PC-3 (cell line): ENCODE results near the gene TNFRSF18. TPM values are rescaled to one million over a fixed set of nuclear protein-coding genes. Genes with fewer than 3 reads are reported as not detected.

Experiments
- ATAC-seq: fragments of 200-7000 bp; cut with Tn5 transposase; 2 replicates; pipeline ENCODE4 v1.9.1; 2020; ENCODE audit warnings: mild to moderate bottlenecking, moderate library complexity
- BruUV-seq: library from RNA; stranded (reverse); fragments of 400-500 nt; replicated peaks from 2 replicates; lab custom pipeline; 2021; lab: Mats Ljungman, UMichigan
- CTCF ChIA-PET: fragments of 300-600 bp; sonication (Branson Sonifier 250); formaldehyde crosslinking; loops from one replicate; lab custom pipeline; 2022; ENCODE audit warnings: antibody characterized with exemption; lab: Charles Lee
- POLR2A ChIA-PET: fragments of 300-600 bp; sonication (Branson Sonifier 250); formaldehyde crosslinking; loops from one replicate; lab custom pipeline; 2022; ENCODE audit warnings: antibody characterized with exemption; ENCODE audit not compliant: unreplicated experiment; lab: Charles Lee
- DNase-seq: peaks from one replicate; pipeline ENCODE4 v3.0.0-alpha.2; 2015
- H2AFZ ChIP-seq: fragments of 300-600 bp; sonication (generic); 2 replicates; pipeline ENCODE4 v1.6.0; 2016; ENCODE audit warnings: antibody characterized with exemption, low read length
- H3F3A ChIP-seq: fragments of 300-600 bp; sonication (generic); one replicate; pipeline ENCODE4 v1.6.0; 2017; ENCODE audit warnings: antibody characterized with exemption, low read length, control low read depth, mild to moderate bottlenecking; ENCODE audit not compliant: unreplicated experiment
- H3K27ac ChIP-seq: fragments of 300-600 bp; sonication (generic); 2 replicates; pipeline ENCODE4 v1.5.1; 2016; ENCODE audit warnings: mild to moderate bottlenecking, low read length
- H3K27me3 ChIP-seq: fragments of 300-600 bp; sonication (generic); 2 replicates; pipeline ENCODE4 v1.6.1; 2016; ENCODE audit warnings: low read length, mixed read lengths
- H3K36me3 ChIP-seq: fragments of 300-600 bp; sonication (generic); 2 replicates; pipeline ENCODE4 v1.6.1; 2016; ENCODE audit warnings: low read depth, mixed run types, low read length, mixed read lengths
- H3K4me1 ChIP-seq: fragments of 300-600 bp; sonication (generic); 2 replicates; pipeline ENCODE4 v1.5.1; 2016; ENCODE audit warnings: low read length; ENCODE audit not compliant: insufficient read depth
- H3K4me2 ChIP-seq: fragments of 300-600 bp; sonication (generic); 2 replicates; pipeline ENCODE4 v1.6.0; 2016; ENCODE audit warnings: low read length
- H3K4me3 ChIP-seq: fragments of 300-600 bp; sonication (generic); 2 replicates; pipeline ENCODE4 v1.5.1; 2016; ENCODE audit warnings: mild to moderate bottlenecking, low read length, mixed read lengths
- H3K79me2 ChIP-seq: fragments of 300-600 bp; sonication (generic); 2 replicates; pipeline ENCODE4 v1.6.1; 2017; ENCODE audit warnings: low read length, mixed read lengths
- H3K9ac ChIP-seq: fragments of 300-600 bp; sonication (generic); 2 replicates; pipeline ENCODE4 v1.6.0; 2016; ENCODE audit warnings: mild to moderate bottlenecking, low read length
- H3K9me2 ChIP-seq: fragments of 300-600 bp; sonication (generic); replicated peaks from 2 replicates; pipeline ENCODE4 v1.6.1; 2016; ENCODE audit warnings: mixed run types, low read length, mixed read lengths
- H3K9me3 ChIP-seq: fragments of 300-600 bp; sonication (generic); 2 replicates; pipeline ENCODE4 v1.6.1; 2016; ENCODE audit warnings: low read length, mixed read lengths
- H4K20me1 ChIP-seq: fragments of 300-600 bp; sonication (generic); 2 replicates; pipeline ENCODE4 v1.6.1; 2016; ENCODE audit warnings: low read length, mixed read lengths
- EZH2 ChIP-seq: fragments of 300-600 bp; sonication (generic); IDR thresholded peaks from one replicate; pipeline ENCODE4 v1.6.1; 2017; ENCODE audit warnings: antibody characterized with exemption, mild to moderate bottlenecking, low read length; ENCODE audit not compliant: unreplicated experiment
- EZH2phosphoT487 ChIP-seq: fragments of 300-600 bp; sonication (generic); IDR thresholded peaks from 2 replicates; pipeline ENCODE4 v1.6.1; 2018; ENCODE audit warnings: mild to moderate bottlenecking, antibody characterized with exemption, low read length, borderline replicate concordance
- intact Hi-C: fragments of 100-400 bp; cut with micrococcal nuclease; formaldehyde crosslinking; loops from 2 replicates; pipeline ENCODE4 v1.9.0; 2023
- total RNA-seq: library from RNA; depleted of rRNA; stranded (reverse); fragments of >200 nt; gene quantifications from 2 replicates; pipeline ENCODE4 v1.2.3, GENCODE V29; 2014
- TF ChIP-seq, protein P1 (sequence below): fragments of 300-600 bp; sonication (generic); conservative IDR thresholded peaks from 2 replicates; pipeline ENCODE4 v1.5.1; 2017; ENCODE audit warnings: antibody characterized with exemption, low read depth, mild to moderate bottlenecking, low read length

The TNFRSF18 gene
- total RNA-seq, 1 experiment from 2014 or later: 87.2 TPM

DNA sequence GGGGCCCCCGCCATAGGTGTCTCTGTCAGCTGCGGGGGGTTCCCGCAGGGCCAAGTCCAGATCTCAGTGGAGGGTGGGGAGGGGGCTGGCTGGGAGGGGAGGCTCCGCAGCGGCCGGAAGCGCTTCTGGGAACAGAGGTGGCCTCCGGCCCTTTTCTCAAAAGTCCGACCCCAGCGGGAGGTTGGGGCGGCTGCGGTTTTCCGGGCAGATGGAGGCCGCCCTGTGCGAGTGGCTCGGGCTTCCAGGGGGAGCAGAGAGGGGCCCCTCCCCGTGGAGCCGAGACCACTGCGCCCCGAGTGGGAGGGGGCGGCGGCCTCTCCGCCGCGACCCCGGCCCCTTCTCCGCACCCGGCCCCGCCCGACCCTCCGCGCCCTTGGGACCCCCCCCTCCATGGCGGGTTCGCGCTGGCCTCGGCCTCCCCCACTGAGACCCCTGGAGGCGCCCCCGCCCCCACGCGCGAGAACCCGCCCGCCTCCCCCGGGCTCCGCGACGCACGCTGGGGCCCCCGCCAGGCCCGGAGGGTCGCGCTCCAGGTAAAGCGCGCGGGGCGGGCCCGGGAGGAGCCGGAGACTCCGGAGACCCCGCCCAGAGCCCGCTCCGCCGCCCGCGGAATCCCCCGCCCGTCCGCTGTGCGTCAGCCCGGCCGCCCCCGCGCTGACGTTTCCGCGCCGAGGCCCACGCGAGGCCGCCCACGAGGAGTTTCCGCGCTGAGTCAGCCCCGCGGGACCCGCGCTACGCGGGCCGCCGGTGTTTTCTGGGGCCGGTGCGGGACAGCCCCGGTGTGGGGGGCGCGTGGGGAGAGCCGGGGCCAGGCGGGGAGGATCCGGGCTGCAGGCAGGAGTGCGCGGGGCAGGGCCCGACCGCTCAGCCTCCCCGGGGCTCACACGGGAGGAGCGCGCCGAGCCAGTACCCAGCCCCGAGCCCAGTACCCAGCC is 5.2 kb downstream of the TNFRSF18 start:
- Histone ChIP-seq H3K27ac (no peak overlapping the region), H3K79me2 (peaks cover 12% of the 10 kb centered on the region), H3K4me3 (peak overlapping the region; percentile 71), H2AFZ (peak overlapping the region; percentile 86), H3K9me2 (no peaks in the 10 kb centered on the region), H4K20me1 (no peaks in the 10 kb centered on the region), H3K4me1 (peaks cover 11% of the 10 kb centered on the region; the same call in 1 of the 2 replicates), H3K4me2 (peak overlapping the region; percentile 94), H3K9ac (peak overlapping the region; percentile 45; the same call in 1 of the 2 replicates), H3K9me3 (no peaks in the 10 kb centered on the region), H3K36me3 (no peaks in the 10 kb centered on the region), H3K27me3 (no peaks in the 10 kb centered on the region), H3F3A (no peaks in the 10 kb centered on the region)
- intact Hi-C loops: no loop called here
- ATAC-seq (peak; percentile 57), DNase-seq (peak; percentile 48)
- POLR2A ChIA-PET: interaction anchor here (0.6 kb wide), 1 partner anchor 14 kb away, joined by 3 read pairs; no protein-coding TSS in a partner anchor
- CTCF ChIA-PET: no interaction called here
- BruUV-seq: no TSS peak
- TF ChIP-seq, protein P1, sequence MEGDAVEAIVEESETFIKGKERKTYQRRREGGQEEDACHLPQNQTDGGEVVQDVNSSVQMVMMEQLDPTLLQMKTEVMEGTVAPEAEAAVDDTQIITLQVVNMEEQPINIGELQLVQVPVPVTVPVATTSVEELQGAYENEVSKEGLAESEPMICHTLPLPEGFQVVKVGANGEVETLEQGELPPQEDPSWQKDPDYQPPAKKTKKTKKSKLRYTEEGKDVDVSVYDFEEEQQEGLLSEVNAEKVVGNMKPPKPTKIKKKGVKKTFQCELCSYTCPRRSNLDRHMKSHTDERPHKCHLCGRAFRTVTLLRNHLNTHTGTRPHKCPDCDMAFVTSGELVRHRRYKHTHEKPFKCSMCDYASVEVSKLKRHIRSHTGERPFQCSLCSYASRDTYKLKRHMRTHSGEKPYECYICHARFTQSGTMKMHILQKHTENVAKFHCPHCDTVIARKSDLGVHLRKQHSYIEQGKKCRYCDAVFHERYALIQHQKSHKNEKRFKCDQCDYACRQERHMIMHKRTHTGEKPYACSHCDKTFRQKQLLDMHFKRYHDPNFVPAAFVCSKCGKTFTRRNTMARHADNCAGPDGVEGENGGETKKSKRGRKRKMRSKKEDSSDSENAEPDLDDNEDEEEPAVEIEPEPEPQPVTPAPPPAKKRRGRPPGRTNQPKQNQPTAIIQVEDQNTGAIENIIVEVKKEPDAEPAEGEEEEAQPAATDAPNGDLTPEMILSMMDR: no peak
- TF ChIP-seq EZH2phosphoT487 (no peak), EZH2 (no peak)

DNA sequence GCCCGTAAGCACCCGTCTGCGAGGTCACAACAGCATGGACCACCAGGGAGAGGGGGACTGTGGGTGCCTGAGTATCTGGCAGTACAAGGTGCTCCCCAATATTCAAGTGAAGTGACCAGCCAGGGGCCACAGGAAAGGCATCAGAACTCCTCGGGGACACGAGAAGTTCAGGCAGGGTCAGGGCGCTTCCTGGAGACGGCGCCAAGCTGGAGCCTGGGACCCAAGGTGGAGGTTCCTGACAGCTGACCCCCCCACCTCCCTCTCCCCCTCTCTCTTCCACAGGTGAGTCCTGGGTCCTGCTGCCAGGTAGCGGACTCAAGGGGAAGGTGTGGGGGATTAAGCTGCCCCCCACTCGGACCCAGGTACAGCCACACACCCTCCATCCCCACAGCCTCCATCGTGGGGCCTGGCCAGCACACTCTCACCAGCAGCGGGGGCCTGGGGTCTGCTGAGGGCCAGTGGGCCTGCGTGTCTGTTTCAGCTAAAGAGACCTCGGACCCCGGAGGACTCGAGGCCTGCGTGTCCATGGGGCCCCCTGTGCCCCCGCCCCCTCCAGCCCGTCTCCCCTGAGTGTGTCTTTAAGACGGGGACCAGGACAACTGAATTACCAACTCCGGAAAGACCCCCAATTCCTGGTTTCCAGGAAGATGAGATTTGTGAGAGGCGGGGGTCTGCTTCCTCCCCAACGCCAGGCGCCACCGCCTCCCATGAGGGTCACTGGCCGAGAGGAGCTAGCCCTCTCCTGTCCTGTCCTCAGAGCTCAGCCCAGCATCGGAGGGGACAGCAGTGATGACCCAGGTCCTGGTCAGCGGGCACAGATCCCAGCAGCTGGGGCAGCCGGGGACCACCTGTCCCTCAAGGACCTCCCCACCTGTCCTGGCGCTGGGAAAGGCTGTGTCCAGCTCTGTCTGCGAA is 6.2 kb downstream of the TNFRSF18 start:
- no TSS peak for BruUV-seq
- CTCF ChIA-PET: no interaction called here
- no peak for ATAC-seq
- Histone ChIP-seq H3K9ac (no peak overlapping the region), H3K27ac (no peak overlapping the region), H3K36me3 (no peaks in the 10 kb centered on the region), H3K27me3 (no peaks in the 10 kb centered on the region), H3F3A (no peaks in the 10 kb centered on the region), H3K9me2 (no peaks in the 10 kb centered on the region), H4K20me1 (no peaks in the 10 kb centered on the region), H3K4me2 (peak overlapping the region; percentile 94), H3K4me3 (peak overlapping the region; percentile 71; the same call in 1 of the 2 replicates), H3K9me3 (no peaks in the 10 kb centered on the region), H2AFZ (no peak overlapping the region), H3K79me2 (peaks cover 3% of the 10 kb centered on the region), H3K4me1 (peaks cover 2% of the 10 kb centered on the region; the same call in 1 of the 2 replicates)
- no peak for TF ChIP-seq EZH2phosphoT487
- TF ChIP-seq, protein P1: no peak
- TF ChIP-seq EZH2: no peak
- no peak for DNase-seq
- POLR2A ChIA-PET: interaction anchor here (0.6 kb wide), 1 partner anchor 13 kb away, joined by 3 read pairs; no protein-coding TSS in a partner anchor
- intact Hi-C loops: no loop called here
